ENCODE results near the gene CCDC18.
A peak's percentile ranks its signal among the peaks of the same experiment; 100 is the strongest.
"Not testable (repeated sequence)": the region's sequence is repeated elsewhere in the genome, so short reads cannot be mapped to it uniquely, and the experiment has no call there.

CCDC18 gene

GRCh38 chr1:93237021-93237420, 56.5 kb downstream of the CCDC18 start:
- no peak for DNase-seq (ENCODE audit: low spot score)

- no peak for DNase-seq (ENCODE audit: low spot score)
Measured at GRCh38 chr1:93238425-93238824, 57.9 kb downstream of the CCDC18 start.

- DNase-seq (ENCODE audit: low spot score) = no peak
Measured at GRCh38 chr1:93239863-93240262, 59.3 kb downstream of the CCDC18 start.

DNA sequence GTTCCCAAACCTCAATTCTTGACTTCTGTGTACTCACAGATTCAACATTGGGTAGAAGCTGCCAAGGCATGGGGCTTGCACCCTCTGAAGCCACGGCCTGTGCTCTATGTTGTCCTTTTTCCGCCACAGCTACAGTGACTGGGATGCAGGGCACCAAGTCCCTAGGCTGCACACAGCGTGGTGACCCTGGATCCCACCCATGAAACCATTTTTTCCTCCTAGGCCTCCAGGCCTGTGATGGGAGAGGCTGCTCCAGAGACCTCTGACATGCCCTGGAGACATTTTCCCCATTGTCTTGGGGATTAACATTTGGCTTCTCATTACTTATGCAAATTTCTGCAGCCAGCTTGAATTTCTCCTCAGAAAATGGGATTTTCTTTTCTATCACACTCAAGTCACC, 62.7 kb downstream of the CCDC18 start:
- DNase-seq (ENCODE audit: low spot score) = not testable (repeated sequence)

DNA sequence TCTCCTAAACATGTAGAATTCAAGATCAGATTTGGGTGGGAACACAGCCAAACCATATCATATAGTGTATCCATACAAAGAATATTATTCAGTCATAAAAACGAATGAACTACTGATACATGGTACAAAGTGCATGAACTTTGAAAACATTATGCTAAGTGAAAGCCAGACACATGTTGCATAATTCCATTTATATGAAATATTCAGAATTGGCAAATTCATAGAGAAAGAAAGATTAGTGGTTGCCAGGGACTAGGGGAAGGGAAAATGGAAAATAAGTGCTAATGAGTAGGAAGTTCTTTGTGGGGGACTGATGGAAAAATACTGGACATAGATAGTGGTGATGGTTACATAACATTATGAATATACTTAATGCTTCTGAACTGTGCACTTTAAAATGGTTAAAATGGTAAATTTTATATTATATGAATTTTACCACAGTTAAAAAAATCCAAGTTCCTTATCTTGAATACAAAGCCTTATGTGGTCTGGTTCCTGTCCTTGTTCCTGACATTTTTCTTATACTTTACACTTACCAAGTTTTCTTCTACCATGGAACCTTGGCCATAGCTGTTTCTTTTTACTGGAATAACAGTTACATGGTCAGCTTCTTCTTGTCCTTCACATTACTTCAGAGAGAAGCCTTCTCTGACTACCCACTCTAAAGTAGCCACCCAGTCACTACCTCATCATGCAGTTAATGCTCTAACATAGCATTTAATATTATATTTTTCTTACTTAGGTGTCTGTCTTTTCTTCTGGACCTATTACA, 64.0 kb downstream of the CCDC18 start:
- no peak for DNase-seq (ENCODE audit: low spot score)

DNA sequence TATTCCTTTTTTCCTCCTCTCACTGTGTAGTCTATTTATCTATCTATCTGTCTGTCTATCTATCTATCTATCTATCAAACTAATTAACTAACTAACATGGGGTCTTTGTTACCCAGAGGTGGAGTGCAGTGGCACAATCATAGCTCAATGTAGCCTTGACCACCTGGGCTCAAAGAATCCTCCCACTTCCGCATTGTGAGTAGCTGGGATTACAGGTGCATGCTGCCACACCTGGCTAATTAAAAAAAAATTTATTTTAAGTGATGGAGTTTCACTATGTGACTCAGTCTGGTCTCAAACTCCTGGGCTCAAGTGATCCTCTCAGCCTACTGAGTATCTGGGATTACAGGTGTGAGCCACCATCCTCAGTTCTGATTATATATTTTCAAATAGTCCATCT, 71.4 kb downstream of the CCDC18 start:
- DNase-seq (ENCODE audit: low spot score) = no peak

GRCh38 chr1:93252598-93252997, 72.1 kb downstream of the CCDC18 start:
- no peak for DNase-seq (ENCODE audit: low spot score)

DNA sequence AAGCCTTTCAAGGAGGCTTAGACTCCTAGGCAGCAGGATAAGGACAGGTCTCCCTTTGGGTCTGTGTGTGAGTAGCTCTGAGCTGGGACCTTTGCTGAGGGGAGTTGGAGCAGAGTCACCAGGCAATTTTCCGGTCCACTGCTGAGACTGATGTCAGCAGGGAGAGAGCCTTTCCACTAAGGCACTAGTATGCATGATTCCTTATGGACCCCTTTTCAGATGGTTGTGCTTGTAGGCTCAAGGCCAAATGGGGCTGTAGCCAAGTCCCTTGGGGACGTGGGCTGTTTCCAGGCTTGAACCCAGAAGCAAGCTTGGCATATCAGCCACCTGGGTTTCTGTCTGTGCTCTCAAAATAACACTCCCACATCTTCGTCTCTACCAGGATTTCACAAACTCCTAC, 73.0 kb downstream of the CCDC18 start:
- no peak for DNase-seq (ENCODE audit: low spot score)

DNA sequence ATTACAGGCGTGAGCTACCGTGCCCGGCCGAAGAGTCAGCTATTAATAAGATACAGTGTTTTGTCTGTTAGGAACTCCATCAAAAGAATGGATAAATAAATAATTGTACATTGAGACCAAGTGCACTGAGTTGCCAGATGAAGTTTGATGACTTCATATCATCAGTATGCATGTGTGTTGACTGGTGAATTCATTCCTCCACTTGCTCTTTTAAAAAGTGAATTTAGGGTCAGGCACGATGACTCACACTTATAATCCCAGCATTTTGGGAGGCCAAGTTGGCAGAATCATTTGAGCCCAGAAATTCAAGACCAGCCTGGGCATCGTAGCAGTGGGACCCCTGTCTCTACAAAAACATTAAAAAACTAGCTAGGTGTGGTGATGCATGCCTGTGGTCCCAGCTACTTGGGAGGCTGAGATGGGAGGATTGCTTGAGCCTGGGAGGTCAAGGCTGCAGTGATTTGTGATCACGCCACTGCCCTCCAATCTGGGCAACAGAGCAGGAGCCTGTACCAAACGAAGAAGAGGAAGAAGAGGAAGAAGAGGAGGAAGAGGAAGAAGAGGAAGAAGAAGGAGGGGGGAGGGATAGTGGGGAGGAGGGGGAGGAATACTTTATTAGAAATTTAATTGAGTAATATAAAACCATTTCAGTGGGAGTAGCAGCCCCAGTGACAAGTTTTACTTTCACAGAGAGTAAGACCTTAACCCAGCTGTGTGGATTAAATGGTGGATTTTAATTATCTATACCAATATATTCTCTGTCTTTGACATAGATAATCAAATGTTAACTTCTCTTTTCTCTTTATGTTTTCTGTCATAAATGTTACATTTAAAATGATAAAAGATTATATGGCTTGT, 74.9 kb downstream of the CCDC18 start:
- no peak for DNase-seq (ENCODE audit: low spot score)

DNA sequence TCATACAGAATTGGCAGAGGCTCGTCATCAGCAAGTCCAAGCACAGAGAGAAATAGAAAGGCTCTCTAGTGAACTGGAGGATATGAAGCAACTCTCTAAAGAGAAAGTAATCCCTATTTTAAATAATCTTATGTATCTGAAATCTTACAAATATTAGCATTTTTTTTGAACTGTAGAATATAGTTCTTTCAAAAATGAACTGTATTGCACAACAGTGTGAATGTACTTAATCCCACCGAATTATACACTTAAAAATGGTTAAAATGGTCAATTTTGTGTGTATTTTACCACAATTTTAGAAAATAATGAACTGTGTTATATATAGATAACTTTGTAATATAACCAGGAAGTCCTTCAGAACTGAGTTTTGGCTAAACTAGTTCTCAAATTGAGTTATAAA, 75.9 kb downstream of the CCDC18 start:
- no peak for DNase-seq (ENCODE audit: low spot score)

- DNase-seq (ENCODE audit: low spot score) = no peak
Measured at GRCh38 chr1:93257889-93258288, 77.4 kb downstream of the CCDC18 start.

DNA sequence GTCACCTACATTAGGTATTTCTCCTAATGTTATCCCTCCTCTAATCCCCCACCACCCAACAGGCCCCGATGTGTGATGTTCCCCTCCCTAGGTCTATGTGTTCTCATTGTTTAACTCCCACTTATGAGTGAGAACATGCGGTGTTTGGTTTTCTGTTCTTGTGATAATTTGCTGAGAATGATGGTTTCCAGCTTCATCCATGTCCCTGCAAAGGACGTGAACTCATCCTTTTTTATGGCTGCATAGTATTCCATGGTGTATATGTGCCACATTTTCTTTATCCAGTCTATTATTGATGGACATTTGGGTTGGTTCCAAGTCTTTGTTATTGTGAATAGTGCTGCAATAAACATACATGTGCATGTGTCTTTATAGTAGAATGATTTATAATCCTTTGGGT, 80.2 kb downstream of the CCDC18 start:
- DNase-seq (ENCODE audit: low spot score) = not testable (repeated sequence)

- no peak for DNase-seq (ENCODE audit: low spot score)
Measured at GRCh38 chr1:93262645-93263044, 82.1 kb downstream of the CCDC18 start.

GRCh38 chr1:93268888-93269287, 88.4 kb downstream of the CCDC18 start:
- not testable (repeated sequence) for DNase-seq (ENCODE audit: low spot score)

GRCh38 chr1:93275262-93275633, 94.7 kb downstream of the CCDC18 start:
- not testable (repeated sequence) for DNase-seq (ENCODE audit: low spot score)

- peak; percentile 32 for DNase-seq (ENCODE audit: low spot score)
Measured at GRCh38 chr1:93275634-93276295, 95.2 kb downstream of the CCDC18 start.

GRCh38 chr1:93277530-93277929, 97.0 kb downstream of the CCDC18 start:
- DNase-seq (ENCODE audit: low spot score) = not testable (repeated sequence)

DNA sequence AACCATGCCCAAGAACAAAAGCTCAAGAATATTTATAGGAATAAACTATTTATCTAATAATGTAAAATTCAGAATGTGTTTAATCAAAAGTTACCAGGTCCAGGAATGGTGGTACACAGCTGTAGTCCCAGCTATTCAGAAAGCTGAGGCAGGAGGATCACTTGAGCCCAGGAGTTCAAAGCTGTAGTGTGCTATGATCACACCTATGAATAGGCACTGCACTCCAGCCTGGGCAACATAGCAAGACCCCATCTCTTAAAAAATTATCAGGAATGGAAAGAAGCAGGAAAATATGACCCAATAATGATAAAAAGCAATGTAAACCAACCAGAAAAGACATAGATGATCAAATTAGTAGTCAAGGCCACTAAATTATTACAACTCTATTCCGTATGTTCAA, 103.0 kb downstream of the CCDC18 start:
- DNase-seq (ENCODE audit: low spot score) = no peak

DNA sequence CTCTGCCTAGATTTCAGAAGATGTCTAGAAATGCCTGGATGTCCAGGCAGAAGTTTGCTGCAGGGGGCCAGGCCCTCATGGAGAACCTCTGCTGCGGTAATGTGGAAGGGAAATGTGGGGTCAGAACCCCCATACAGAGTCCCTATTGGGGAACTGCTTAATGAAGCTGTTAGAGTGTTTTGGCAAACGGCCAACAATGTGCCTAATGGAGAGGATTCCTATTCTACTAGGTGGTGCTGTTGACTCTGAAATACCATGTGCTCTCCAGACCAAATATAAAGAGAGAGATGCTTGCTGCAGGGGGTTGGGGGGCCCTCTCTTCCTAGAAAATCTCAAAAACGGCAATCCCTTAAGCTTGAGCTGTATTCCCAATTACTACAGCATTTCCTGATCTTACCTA, 108.0 kb downstream of the CCDC18 start:
- no peak for DNase-seq (ENCODE audit: low spot score)

DNA sequence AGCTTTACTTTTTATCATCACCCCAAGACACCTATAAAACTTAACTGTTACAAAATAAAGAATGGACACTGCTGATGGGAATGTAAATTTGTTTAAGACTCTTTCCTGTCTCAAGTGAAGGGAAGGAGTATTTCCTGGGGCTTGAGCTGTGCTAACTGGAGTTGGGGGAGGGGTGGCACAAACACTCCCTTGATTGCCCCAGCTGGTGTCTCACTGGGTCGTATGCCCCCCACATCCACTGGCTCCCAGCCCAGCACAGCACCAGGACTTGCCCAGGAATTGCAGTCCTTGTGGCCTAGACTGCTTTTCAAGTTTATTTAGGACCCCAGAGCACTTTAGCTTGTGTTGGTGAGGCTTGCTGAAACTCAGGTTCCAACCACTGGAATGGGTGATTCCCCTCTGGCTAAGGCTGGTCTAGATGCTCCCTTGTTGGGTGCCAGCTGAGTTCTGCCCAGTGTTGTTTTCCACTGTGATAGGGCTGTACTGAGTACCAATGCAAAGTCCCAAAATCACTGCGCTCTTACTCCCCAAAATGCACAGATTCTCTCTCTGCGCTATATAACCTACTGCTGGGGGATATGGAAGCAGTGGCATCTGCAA, 116.1 kb downstream of the CCDC18 start:
- no peak for DNase-seq (ENCODE audit: low spot score)

DNA sequence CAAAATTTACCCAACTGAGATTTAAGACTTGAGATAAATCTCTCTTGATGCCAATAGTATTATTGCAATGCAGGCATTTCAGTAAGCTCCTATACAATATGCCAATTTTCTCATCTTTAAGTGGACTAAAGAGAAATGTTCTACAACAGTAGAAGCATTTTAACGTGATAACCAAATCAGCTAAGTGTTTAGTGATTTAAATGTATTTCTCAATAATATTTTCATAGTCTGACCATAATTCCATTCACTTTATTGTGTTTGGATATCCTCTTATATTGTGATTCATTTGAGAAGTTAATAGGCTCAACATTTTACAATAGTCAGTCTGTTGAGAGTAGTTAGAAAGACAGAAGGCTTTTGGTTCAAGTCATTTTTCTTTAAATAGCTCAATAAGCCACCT, 120.6 kb downstream of the CCDC18 start:
- DNase-seq (ENCODE audit: low spot score) = no peak

DNA sequence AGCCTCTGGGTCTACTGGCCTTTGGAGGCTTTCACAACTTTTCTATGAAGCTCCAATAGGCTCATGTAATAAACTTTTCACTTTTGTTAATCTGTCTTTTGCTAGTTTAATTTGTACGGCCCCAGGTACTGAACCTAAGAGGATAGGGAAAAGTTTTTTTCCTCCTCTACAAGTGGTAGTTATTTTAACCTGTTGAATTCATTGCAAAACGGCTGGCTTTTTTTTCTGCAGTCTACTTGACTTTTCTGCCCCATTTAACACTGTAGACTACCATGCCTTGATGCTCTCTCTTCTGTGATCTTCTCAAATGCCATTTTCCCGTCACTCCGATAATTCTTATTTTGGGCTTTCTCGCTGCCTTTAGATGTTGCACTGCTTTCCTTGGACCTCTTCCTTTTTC, 121.6 kb downstream of the CCDC18 start:
- no peak for DNase-seq (ENCODE audit: low spot score)

All from HuH-7 (cell line).